T-helper 2 cell treated with Interferon-gamma antibody and Interleukin-4, amounts not matched to agents 5 μg/mL and 100 μg/mL, for 36 hours (primary cell): ENCODE results near the gene ATCAY.
"Not testable (repeated sequence)": the region's sequence is repeated elsewhere in the genome, so short reads cannot be mapped to it uniquely, and the experiment has no call there.

Experiments
- DNase-seq: peaks from one replicate; pipeline ENCODE4 v3.0.0; 2021; ENCODE audit warnings: low spot score
- H3K27ac Mint-ChIP-seq: one replicate; pipeline ENCODE4 v1.8.0; 2021; ENCODE audit warnings: mild to moderate bottlenecking, mixed read lengths
- H3K27me3 Mint-ChIP-seq: one replicate; pipeline ENCODE4 v1.8.0; 2021; ENCODE audit warnings: low read depth, mixed read lengths
- H3K36me3 Mint-ChIP-seq: one replicate; pipeline ENCODE4 v1.8.0; 2021; ENCODE audit warnings: low read depth, mixed read lengths
- H3K4me1 Mint-ChIP-seq: one replicate; pipeline ENCODE4 v1.8.0; 2021; ENCODE audit warnings: low read depth, mixed read lengths
- H3K4me3 Mint-ChIP-seq: one replicate; pipeline ENCODE4 v1.8.0; 2022; ENCODE audit warnings: mild to moderate bottlenecking, moderate library complexity, mixed read lengths
- H3K9me3 Mint-ChIP-seq: one replicate; pipeline ENCODE4 v1.8.0; 2021; ENCODE audit warnings: mixed read lengths

Gene ATCAY

DNA sequence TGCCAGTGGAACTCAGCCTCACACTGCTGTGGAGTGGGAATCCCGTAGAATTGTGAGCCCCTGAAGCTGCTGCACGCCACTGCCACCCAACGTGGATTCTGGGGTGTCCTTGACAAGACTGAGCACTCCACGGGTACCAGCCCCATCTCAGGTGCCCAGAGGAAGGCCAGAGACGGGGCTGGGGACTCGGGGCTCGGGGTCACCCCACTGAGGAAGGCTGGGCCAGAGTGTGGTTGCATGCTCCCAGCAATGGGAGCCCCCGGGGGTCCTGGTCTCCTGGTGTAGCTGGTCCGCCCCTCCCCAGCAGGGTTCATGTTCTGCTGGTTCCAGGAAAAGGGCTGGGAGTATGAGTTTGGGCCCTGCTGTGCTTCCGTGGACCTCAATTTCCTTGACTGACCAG is 75.2 kb downstream of the ATCAY start:
- H3K27me3 Mint-ChIP-seq: no peaks in the 10 kb centered on the region
- no peaks in the 10 kb centered on the region for H3K9me3 Mint-ChIP-seq
- H3K36me3 Mint-ChIP-seq: no peaks in the 10 kb centered on the region
- H3K27ac Mint-ChIP-seq: no peak overlapping the region
- H3K4me1 Mint-ChIP-seq: no peaks in the 10 kb centered on the region
- H3K4me3 Mint-ChIP-seq: no peak overlapping the region
- DNase-seq: no peak

- H3K4me1 Mint-ChIP-seq: no peaks in the 10 kb centered on the region
- H3K36me3 Mint-ChIP-seq: peaks cover 4% of the 10 kb centered on the region
- no peak overlapping the region for H3K4me3 Mint-ChIP-seq
- no peak overlapping the region for H3K27ac Mint-ChIP-seq
- no peak for DNase-seq
- no peaks in the 10 kb centered on the region for H3K9me3 Mint-ChIP-seq
- H3K27me3 Mint-ChIP-seq: no peaks in the 10 kb centered on the region
Measured at GRCh38 chr19:3958836-3959765, 78.6 kb downstream of the ATCAY start.

- Mint-ChIP-seq H3K9me3 (no peaks in the 10 kb centered on the region), H3K36me3 (peaks cover 7% of the 10 kb centered on the region), H3K27ac (no peak overlapping the region), H3K4me1 (no peaks in the 10 kb centered on the region), H3K27me3 (no peaks in the 10 kb centered on the region), H3K4me3 (no peak overlapping the region)
- no peak for DNase-seq
Measured at GRCh38 chr19:3959766-3960131, 79.3 kb downstream of the ATCAY start.

GRCh38 chr19:3961007-3961406 is 80.5 kb downstream of the ATCAY start:
- no peak overlapping the region for H3K27ac Mint-ChIP-seq
- no peaks in the 10 kb centered on the region for H3K9me3 Mint-ChIP-seq
- no peak overlapping the region for H3K4me3 Mint-ChIP-seq
- H3K4me1 Mint-ChIP-seq: no peaks in the 10 kb centered on the region
- peaks cover 10% of the 10 kb centered on the region for H3K36me3 Mint-ChIP-seq
- H3K27me3 Mint-ChIP-seq: no peaks in the 10 kb centered on the region
- DNase-seq: no peak

GRCh38 chr19:3963458-3964255 is 83.2 kb downstream of the ATCAY start:
- H3K4me3 Mint-ChIP-seq: no peak overlapping the region
- H3K27ac Mint-ChIP-seq: no peak overlapping the region
- no peak for DNase-seq
- H3K9me3 Mint-ChIP-seq: no peaks in the 10 kb centered on the region
- H3K36me3 Mint-ChIP-seq: peaks cover 18% of the 10 kb centered on the region
- H3K27me3 Mint-ChIP-seq: no peaks in the 10 kb centered on the region
- no peaks in the 10 kb centered on the region for H3K4me1 Mint-ChIP-seq

DNA sequence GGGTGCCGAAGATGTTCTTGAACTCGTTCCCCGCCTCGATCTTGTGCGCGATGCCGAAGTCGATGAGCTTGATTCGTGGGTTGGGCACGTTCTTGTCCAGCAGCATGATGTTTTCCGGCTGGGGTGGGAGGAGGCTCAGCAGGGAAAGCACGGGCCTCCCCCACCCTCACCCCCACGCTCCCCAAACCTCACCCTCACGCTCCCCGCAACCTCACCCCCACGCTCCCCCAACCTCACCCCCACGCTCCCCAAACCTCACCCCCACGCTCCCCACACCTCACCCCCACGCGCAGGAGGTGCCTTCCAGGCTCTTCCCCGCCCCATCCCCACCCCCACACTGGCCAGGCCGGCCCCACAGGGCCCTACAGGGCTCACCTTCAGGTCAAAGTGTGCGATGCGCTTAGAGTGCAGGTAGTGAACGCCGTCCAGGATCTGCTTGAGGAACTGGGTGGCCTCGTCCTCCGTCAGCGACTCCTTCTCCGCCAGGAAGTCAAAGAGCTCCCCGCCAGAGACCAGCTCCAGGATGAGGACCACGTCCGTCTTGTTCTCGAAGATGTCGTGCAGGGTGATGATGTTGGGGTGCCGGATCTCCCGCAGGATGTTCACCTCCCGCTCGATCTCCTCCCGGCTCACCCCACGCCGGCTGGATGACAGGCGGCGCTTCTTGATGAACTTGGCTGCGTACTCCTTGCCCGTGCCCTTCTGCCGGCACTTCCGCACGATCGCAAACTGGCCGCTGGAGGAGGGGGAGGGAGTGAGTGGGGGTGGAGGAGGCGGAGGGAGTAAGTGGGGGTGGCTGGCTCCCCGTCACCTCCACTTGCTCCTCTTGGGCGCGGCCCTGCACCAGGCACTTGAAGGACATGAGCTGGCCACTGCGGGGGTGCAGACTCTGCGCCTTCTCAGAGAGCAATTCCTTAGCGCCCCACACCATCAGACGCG is 84.0 kb downstream of the ATCAY start:
- Mint-ChIP-seq H3K9me3 (no peaks in the 10 kb centered on the region), H3K27ac (no peak overlapping the region), H3K4me3 (no peak overlapping the region), H3K4me1 (no peaks in the 10 kb centered on the region), H3K36me3 (peaks cover 20% of the 10 kb centered on the region), H3K27me3 (no peaks in the 10 kb centered on the region)
- DNase-seq: no peak

GRCh38 chr19:3966051-3967017 is 85.8 kb downstream of the ATCAY start:
- H3K36me3 Mint-ChIP-seq: peaks cover 22% of the 10 kb centered on the region
- no peak for DNase-seq
- no peaks in the 10 kb centered on the region for H3K9me3 Mint-ChIP-seq
- H3K4me3 Mint-ChIP-seq: no peak overlapping the region
- H3K27ac Mint-ChIP-seq: no peak overlapping the region
- no peaks in the 10 kb centered on the region for H3K27me3 Mint-ChIP-seq
- H3K4me1 Mint-ChIP-seq: peaks cover 8% of the 10 kb centered on the region

DNA sequence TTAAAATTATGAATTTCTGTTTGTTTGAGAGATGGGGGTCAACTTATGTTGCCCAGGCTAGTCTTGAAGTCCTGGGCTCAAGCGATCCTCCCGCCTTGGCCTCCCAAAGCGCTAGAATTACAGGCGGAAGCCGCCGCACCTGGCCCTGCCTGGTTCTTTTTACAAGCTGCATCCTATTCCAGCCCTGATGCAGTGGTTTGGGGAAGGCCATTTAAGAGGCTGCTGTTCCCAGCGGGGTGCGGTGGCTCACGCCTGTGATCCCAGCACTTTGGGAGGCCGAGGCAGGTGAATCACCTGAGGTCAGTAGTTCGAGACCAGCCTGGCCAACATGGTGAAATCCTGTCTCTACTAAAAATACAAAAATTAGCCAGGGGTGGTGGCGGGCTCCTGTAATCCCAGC is 87.5 kb downstream of the ATCAY start:
- not testable (repeated sequence) for DNase-seq, H3K27ac Mint-ChIP-seq, H3K9me3 Mint-ChIP-seq, H3K27me3 Mint-ChIP-seq, H3K4me3 Mint-ChIP-seq, H3K4me1 Mint-ChIP-seq
- peaks cover 25% of the 10 kb centered on the region for H3K36me3 Mint-ChIP-seq

- no peaks in the 10 kb centered on the region for H3K27me3 Mint-ChIP-seq
- H3K9me3 Mint-ChIP-seq: no peaks in the 10 kb centered on the region
- peak overlapping the region; percentile 26 for H3K27ac Mint-ChIP-seq
- no peak for DNase-seq
- H3K4me3 Mint-ChIP-seq: peak overlapping the region; percentile 29
- peaks cover 20% of the 10 kb centered on the region for H3K36me3 Mint-ChIP-seq
- peaks cover 8% of the 10 kb centered on the region for H3K4me1 Mint-ChIP-seq
Measured at GRCh38 chr19:3968556-3969434, 88.3 kb downstream of the ATCAY start.

DNA sequence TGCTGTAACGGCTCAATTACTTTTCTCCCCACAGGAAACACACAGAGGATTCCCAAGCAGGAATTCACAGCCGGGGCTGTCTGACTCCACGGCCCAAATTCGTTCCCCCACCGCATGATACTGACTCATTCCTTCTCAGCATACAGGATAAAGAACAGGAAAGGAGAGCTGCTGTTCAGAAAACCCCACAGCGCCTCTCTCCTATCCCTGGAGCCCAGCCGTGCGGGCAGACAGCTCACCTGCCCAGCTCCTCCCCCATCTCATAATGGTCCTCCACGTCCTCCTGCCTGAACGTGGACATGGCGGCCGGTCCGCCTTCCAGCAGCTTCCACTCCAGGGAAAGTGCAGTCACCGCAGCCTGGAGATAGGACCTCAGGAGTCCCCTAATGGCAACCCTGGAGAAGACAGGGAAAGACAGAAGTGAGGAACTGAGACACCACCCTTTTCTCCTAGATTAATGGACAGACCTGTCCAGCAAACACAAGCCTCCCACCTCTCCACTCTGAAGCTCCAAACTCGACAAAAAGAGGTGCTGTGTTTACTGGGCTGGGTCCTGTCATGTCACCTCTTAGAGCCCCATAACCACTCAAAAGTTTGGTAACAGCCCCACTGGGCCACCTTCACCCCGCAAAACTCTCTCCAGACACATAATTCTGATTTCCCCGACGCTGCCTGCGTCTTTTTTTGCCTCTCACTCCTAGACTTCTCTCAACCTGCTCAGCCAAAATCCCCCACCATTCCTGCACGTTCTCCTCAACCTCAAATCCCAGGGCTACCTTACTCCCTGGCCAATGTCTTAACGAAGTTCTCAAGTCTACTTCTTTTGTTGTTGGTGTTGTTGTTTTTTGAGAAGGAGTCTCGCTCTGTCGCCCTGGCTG is 89.2 kb downstream of the ATCAY start:
- H3K9me3 Mint-ChIP-seq: no peaks in the 10 kb centered on the region
- H3K36me3 Mint-ChIP-seq: peaks cover 18% of the 10 kb centered on the region
- DNase-seq: no peak
- peaks cover 8% of the 10 kb centered on the region for H3K4me1 Mint-ChIP-seq
- peak overlapping the region; percentile 74 for H3K27ac Mint-ChIP-seq
- no peaks in the 10 kb centered on the region for H3K27me3 Mint-ChIP-seq
- peak overlapping the region; percentile 93 for H3K4me3 Mint-ChIP-seq

GRCh38 chr19:3970313-3970807 is 89.9 kb downstream of the ATCAY start:
- peak overlapping the region; percentile 93 for H3K4me3 Mint-ChIP-seq
- H3K9me3 Mint-ChIP-seq: no peaks in the 10 kb centered on the region
- peaks cover 18% of the 10 kb centered on the region for H3K36me3 Mint-ChIP-seq
- peaks cover 8% of the 10 kb centered on the region for H3K4me1 Mint-ChIP-seq
- peak overlapping the region; percentile 74 for H3K27ac Mint-ChIP-seq
- no peaks in the 10 kb centered on the region for H3K27me3 Mint-ChIP-seq
- DNase-seq: no peak
